Activated T-cell treated with anti-CD3 and anti-CD28 coated beads, Interleukin-2, amount 50 U/mL, for 72 hours (primary cell): ENCODE measurements around the gene SMOC2. TPM values are rescaled to one million over a fixed set of nuclear protein-coding genes. Genes with fewer than 3 reads are reported as not detected.
"Not testable (repeated sequence)": the region's sequence is repeated elsewhere in the genome, so short reads cannot be mapped to it uniquely, and the experiment has no call there.

Experiments used
- ATAC-seq, 2 donors: fragments of 150-1000 bp; cut with Tn5 transposase; replicated peaks in 1 of 2; 2 replicates each; pipeline ENCODE4 v1.10.0; 2021; ENCODE audit warnings: moderate library complexity in 2 of 2, mild to moderate bottlenecking in 1 of 2
- DNase-seq, 2 donors: peaks; one replicate each; pipeline ENCODE4 v3.0.0; 2021 to 2022; ENCODE audit warnings: mixed read lengths in 1 of 2
- H3K27ac Mint-ChIP-seq: one replicate; pipeline ENCODE4 v1.8.0; 2022; ENCODE audit warnings: mild to moderate bottlenecking, moderate library complexity, mixed read lengths
- H3K27me3 Mint-ChIP-seq: one replicate; pipeline ENCODE4 v1.8.0; 2022; ENCODE audit warnings: low read depth, mixed read lengths
- H3K36me3 Mint-ChIP-seq, 2 donors: one replicate each; pipeline ENCODE4 v1.8.0; 2022; ENCODE audit warnings: mixed read lengths in 2 of 2, mild to moderate bottlenecking in 1 of 2; ENCODE audit not compliant: insufficient read depth in 2 of 2
- H3K4me1 Mint-ChIP-seq: one replicate; pipeline ENCODE4 v1.8.0; 2022; ENCODE audit warnings: low read depth, mixed read lengths
- H3K4me3 Mint-ChIP-seq, 2 donors: one replicate each; pipeline ENCODE4 v1.8.0; 2022; ENCODE audit warnings: mild to moderate bottlenecking in 2 of 2, mixed read lengths in 2 of 2, moderate library complexity in 2 of 2
- H3K9me3 Mint-ChIP-seq, 2 donors: one replicate each; pipeline ENCODE4 v1.8.0; 2022; ENCODE audit warnings: mixed read lengths in 2 of 2
- total RNA-seq, 2 donors: library from RNA; stranded (reverse); gene quantifications; one replicate each; pipeline ENCODE4 v1.2.3, GENCODE V29; 2022

Gene SMOC2
- total RNA-seq, 2 donors from 2014 or later = not detected

DNA sequence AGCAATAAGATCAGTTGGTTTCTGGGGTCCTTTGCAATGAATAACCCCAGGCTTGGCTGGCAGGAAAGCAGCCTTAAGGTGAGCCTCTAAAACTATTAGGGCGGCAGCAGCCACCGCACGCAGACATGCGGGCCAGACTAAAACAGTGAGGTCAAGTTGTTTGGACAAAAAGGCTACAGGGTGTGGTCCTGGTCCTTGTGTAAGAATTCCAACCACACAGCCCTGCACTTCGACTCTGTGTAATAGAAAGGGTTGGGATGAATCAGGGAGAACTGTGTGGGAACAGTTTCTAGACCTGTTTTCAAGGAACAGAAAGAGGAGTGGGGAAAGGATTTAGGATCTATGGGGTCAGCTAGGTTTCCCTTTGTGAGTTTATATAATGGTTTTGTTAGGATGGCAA is 237.6 kb downstream of the SMOC2 start:
- no peaks in the 10 kb centered on the region for H3K4me1 Mint-ChIP-seq
- no peaks in the 10 kb centered on the region for H3K9me3 Mint-ChIP-seq
- H3K36me3 Mint-ChIP-seq = no peaks in the 10 kb centered on the region
- H3K27me3 Mint-ChIP-seq = peaks cover 8% of the 10 kb centered on the region
- ATAC-seq (no peak), DNase-seq (no peak)
- H3K27ac Mint-ChIP-seq = no peak overlapping the region
- H3K4me3 Mint-ChIP-seq = no peak overlapping the region

DNA sequence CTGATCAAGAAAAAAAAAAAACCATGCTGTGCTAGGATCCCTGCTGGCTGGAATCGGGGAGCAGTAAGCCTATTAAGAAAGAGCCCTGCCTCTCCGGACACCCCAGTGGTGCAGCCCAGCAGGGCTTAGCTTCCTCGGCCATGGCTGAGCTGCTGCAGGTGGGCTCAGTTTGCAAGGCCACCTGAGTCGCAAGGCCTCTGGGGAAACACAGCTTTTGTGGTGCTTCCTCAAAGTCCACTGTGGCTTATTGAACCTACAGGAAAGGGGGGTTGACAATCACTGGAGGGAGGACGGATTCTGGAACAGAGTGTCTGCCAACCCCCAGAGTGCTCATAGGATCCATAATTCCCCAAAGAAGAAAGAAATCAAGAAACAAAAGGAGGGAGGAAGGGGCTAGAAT is 240.8 kb downstream of the SMOC2 start:
- no peaks in the 10 kb centered on the region for H3K9me3 Mint-ChIP-seq
- H3K4me1 Mint-ChIP-seq = no peaks in the 10 kb centered on the region
- no peaks in the 10 kb centered on the region for H3K27me3 Mint-ChIP-seq
- no peak for ATAC-seq
- H3K4me3 Mint-ChIP-seq = no peak overlapping the region
- no peaks in the 10 kb centered on the region for H3K36me3 Mint-ChIP-seq
- H3K27ac Mint-ChIP-seq = no peak overlapping the region
- DNase-seq = no peak

DNA sequence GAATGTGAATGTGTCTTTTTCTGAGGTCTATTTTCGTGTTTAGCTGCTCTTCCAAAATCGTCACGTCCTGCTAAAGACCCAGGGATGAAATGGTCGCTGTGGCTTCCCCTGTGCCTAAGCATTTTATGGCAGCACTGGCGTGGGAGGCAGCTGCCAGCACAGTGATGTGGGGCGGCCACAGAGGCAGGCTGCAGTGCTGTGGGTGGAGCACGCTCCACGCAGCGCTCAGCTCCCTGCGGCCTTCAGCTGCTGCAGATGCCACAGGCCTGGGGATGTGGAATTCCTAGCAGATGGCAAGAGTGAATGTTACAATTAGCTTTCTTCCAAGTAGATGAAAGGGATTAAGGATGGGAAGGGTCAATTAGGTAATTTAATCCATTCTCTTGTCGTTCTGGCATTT is 242.6 kb downstream of the SMOC2 start:
- no peak overlapping the region for H3K27ac Mint-ChIP-seq
- no peaks in the 10 kb centered on the region for H3K4me1 Mint-ChIP-seq
- ATAC-seq (no peak), DNase-seq (no peak)
- no peaks in the 10 kb centered on the region for H3K36me3 Mint-ChIP-seq
- no peak overlapping the region for H3K4me3 Mint-ChIP-seq
- H3K27me3 Mint-ChIP-seq = peaks cover 6% of the 10 kb centered on the region
- no peaks in the 10 kb centered on the region for H3K9me3 Mint-ChIP-seq

DNA sequence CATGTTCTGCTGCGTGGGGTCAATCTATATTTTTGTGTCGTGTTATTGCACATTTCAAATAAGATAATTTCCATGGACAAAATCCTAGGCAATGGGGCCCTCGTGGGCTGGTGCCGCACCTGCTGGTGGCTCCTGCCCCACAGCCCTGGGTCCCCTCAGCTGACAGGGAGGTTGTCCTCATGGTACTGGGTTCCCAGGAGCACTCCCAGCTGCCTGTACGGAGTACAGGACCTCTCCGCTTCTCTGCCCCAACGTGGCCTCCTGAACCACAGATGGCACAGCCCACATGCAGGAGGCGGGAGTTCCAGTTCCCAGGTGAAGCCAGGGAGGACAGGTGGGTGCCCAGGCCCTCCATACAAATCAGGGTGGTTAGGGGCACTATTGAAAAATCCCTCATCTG is 243.5 kb downstream of the SMOC2 start:
- Mint-ChIP-seq H3K36me3 (no peaks in the 10 kb centered on the region), H3K27me3 (peaks cover 6% of the 10 kb centered on the region), H3K4me1 (no peaks in the 10 kb centered on the region), H3K27ac (no peak overlapping the region), H3K9me3 (no peaks in the 10 kb centered on the region), H3K4me3 (no peak overlapping the region)
- no peak for DNase-seq
- no peak for ATAC-seq

DNA sequence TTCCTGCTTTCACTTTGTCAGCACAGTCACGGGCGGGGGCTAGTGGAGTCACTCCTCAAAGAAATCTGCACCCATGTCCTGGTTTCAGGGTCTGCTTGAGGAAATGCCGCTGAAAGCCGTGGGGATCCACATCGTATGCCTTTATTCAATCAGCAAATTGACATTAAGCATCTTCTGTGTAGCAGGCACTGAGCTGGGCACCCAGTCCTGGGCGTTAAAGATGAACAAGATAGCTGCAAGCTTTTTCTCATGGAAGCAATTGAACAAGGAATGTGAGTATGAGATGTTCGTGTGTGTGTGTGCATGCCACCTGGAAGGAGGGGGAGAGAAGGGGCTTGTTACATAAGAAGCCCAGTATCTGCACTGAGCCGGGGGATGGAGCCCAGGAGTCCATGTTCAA is 243.9 kb downstream of the SMOC2 start:
- Mint-ChIP-seq H3K36me3 (no peaks in the 10 kb centered on the region), H3K27me3 (peaks cover 6% of the 10 kb centered on the region), H3K27ac (no peak overlapping the region), H3K4me1 (no peaks in the 10 kb centered on the region), H3K9me3 (no peaks in the 10 kb centered on the region), H3K4me3 (no peak overlapping the region)
- ATAC-seq (no peak), DNase-seq (no peak)

DNA sequence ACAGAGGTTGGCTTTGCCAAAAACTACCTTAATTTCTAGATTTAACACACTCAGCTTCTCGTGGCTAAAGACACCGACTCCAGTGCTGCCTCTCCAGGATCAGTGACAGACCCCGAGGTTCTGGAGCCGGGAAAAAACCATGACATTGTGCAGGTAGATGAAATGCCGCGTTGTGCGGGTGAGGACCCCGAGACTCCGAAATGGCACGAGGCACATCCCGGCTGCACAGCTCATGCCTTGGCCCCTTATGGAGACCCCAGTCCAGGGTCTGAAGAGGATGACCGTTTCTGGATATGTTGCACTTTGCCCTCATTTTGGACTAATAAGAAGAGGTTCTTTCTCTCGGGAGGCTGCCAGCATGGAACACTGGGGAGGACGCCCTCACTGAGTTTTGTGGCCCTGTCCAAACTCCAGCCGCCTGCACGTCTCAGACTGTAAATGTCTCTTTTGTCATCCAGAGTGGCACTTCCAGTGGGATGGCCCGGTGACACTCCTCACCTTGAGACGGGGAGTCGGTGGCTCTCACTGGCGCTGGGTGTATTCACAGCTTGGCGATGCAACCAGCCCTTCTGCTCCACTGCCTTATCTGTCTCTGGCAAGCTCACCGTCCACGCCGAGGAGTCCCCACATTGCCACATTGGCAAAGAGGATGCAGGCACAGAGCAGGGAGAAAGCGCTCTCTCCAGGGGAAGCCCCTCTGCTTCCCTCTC is 245.2 kb downstream of the SMOC2 start:
- no peaks in the 10 kb centered on the region for H3K9me3 Mint-ChIP-seq
- DNase-seq = no peak
- H3K4me3 Mint-ChIP-seq = no peak overlapping the region
- no peaks in the 10 kb centered on the region for H3K4me1 Mint-ChIP-seq
- ATAC-seq = no peak
- peaks cover 10% of the 10 kb centered on the region for H3K27me3 Mint-ChIP-seq
- no peak overlapping the region for H3K27ac Mint-ChIP-seq
- H3K36me3 Mint-ChIP-seq = no peaks in the 10 kb centered on the region

DNA sequence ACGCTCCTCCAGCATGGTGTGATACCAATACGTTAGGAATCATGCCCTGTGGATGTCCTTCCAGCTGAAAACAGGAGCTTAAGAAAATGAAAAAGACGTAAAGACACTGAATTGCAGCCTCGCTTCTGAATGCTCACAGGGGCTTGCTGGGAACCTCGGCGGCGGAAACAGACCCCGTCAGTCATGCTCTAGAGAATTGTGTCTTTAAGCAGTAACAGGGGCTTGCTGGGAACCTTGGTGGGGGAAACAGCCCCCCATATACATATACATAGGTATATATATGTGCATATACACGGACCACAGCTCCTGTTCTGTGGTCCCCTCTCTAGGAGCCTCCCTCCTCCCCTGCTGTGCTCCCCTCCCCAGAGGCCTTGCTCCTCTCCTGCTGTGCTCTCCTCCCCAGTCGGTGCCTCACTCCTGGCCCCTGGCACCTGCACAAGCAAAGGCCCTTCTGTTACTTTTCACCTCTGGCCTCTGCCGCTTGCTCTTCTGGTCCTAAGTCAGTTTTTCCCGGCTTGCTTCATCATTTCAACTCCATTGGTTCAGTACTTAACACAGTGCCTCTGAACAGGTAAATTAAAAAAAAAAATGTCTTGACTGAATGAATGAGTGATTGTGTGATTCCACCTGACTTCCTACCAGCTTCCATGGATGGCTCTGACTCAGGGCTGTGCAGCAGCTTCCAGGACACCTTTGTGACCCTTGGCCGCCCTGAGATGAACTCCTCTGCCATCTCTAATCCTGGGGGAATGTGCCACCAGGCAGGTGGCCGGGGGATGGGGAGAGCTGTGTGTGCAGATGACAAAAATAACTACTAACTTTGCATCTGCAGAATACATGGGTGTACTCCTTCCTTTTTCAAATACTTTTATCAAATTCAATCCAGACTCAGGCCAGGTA is 246.1 kb downstream of the SMOC2 start:
- no peaks in the 10 kb centered on the region for H3K4me1 Mint-ChIP-seq
- H3K4me3 Mint-ChIP-seq = no peak overlapping the region
- DNase-seq (no peak), ATAC-seq (no peak)
- peaks cover 10% of the 10 kb centered on the region for H3K27me3 Mint-ChIP-seq
- H3K36me3 Mint-ChIP-seq = no peaks in the 10 kb centered on the region
- H3K9me3 Mint-ChIP-seq = no peaks in the 10 kb centered on the region
- no peak overlapping the region for H3K27ac Mint-ChIP-seq

DNA sequence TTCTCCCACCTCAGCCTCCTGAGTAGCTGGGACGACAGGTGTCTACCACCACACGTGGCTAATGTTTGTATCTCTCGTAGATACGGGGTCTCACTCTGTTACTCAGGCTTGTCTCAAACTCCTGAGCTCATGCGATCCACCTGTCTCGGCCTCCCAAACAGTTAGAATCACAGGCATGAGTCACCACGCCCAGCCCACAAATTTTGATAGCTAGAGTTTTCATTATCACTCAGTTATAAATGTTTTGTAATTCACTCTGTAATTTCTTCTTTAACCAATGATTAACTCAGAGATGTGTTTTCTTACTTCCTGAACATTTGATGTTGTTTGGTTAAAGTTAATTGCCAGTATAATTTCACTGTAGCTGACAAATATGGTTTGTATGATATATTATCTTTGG is 249.3 kb downstream of the SMOC2 start:
- Mint-ChIP-seq H3K36me3 (no peaks in the 10 kb centered on the region), H3K4me3 (no peak overlapping the region), H3K4me1 (no peaks in the 10 kb centered on the region), H3K9me3 (no peaks in the 10 kb centered on the region), H3K27ac (no peak overlapping the region), H3K27me3 (peaks cover 10% of the 10 kb centered on the region)
- ATAC-seq (no peak), DNase-seq (no peak)

DNA sequence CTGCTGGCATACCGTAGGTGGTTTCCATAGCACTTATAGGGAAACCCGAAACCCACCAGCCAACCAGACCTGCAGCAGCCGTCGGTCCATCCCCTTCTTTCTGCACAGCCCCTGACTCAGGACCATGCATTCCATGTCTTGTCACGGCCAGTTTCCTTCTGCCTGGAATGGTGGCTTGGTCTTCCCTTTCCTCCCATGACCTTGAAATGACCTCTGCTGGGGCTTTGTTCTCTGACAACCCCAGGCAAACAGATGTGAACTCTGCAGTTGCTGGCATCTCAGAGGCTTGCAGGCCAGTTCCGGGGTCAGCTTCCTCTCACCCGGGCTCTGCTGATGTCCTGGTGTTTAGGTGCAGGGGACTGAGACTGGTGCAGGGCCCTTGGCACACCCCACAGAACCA is 250.8 kb downstream of the SMOC2 start:
- no peak for DNase-seq
- Mint-ChIP-seq H3K36me3 (no peaks in the 10 kb centered on the region), H3K27ac (no peak overlapping the region), H3K4me1 (no peaks in the 10 kb centered on the region), H3K27me3 (peaks cover 10% of the 10 kb centered on the region), H3K9me3 (no peaks in the 10 kb centered on the region), H3K4me3 (no peak overlapping the region)
- ATAC-seq = no peak

DNA sequence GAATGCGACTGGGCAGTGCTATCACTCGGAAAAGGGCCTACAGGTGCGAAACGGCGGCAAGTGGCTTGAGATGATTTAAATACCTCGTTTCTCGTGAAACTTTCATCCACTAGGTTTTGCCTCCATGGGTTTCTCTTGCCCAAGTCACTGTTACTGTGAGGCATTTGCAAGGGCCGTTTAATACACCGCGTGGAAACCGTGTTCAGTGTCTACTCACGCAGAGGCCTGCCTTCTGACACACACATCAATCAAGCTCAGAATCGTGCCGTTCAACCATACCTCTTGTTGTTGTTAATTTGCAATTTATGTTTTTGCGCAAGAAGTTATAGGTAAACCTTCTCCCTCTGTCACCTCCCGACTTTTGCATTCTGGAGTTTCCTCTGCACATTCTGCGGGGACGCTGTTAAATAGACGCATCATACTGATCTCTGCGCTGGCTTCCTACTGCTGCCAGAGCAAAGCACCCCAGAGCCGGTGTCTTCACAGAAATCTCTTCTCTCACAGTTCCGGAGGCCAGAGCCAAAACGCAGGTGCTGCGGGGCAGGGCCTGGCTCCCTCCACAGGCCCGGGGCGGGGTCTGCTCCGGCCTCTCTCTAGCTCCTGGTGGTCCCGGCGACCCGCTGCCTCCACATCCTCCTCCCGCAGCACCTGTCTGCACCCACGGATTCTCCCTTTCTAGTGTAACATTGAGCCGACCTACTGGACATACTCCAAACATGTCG is 251.4 kb downstream of the SMOC2 start:
- DNase-seq = no peak
- H3K36me3 Mint-ChIP-seq = no peaks in the 10 kb centered on the region
- H3K9me3 Mint-ChIP-seq = no peaks in the 10 kb centered on the region
- no peaks in the 10 kb centered on the region for H3K4me1 Mint-ChIP-seq
- H3K27ac Mint-ChIP-seq = no peak overlapping the region
- H3K27me3 Mint-ChIP-seq = peaks cover 7% of the 10 kb centered on the region
- H3K4me3 Mint-ChIP-seq = no peak overlapping the region
- no peak for ATAC-seq

DNA sequence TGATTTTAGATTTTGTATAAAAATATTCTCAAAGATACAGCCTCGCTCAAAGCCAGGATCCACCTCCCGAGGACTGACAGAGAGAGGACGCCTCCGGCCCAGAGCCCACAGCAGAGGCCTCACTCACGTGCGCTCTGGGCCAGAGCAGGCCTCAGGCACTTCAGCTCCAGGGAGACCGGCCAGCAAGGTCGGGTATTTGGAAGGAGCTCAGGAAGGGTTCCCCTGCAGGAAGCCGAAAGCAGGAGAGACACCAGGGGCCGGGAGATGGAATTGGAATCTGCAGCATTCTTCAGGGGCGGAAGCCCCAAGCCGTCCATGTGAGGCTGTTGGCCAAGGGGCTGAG is 251.9 kb downstream of the SMOC2 start:
- not testable (repeated sequence) for H3K27me3 Mint-ChIP-seq, H3K4me3 Mint-ChIP-seq, ATAC-seq, H3K36me3 Mint-ChIP-seq, H3K9me3 Mint-ChIP-seq, H3K27ac Mint-ChIP-seq, DNase-seq, H3K4me1 Mint-ChIP-seq

DNA sequence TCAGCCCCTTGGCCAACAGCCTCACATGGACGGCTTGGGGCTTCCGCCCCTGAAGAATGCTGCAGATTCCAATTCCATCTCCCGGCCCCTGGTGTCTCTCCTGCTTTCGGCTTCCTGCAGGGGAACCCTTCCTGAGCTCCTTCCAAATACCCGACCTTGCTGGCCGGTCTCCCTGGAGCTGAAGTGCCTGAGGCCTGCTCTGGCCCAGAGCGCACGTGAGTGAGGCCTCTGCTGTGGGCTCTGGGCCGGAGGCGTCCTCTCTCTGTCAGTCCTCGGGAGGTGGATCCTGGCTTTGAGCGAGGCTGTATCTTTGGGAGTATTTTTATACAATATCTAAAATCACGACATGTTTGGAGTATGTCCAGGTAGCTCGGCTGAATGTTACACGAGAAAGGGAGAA is 253.8 kb downstream of the SMOC2 start:
- not testable (repeated sequence) for H3K4me3 Mint-ChIP-seq

DNA sequence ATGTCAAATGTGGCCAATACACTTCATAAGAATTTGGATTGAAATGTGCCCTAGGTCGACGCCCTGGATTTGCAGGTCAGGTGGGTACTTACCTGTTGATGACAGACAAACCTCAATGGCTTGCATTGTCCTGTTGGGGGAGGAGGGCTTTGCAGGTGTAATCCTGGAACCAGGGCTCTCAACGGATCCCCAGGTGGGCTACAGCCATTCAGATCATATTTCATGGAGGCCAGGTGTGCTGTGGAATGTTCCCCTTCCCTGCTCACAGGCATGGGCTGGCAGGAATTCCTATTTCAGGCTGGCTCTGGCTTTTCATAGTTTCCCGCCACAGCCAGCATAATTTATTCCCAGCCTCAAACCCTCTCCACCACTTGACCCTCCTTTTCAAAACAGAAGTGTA is 254.7 kb downstream of the SMOC2 start:
- Mint-ChIP-seq H3K27ac (no peak overlapping the region), H3K27me3 (no peaks in the 10 kb centered on the region), H3K4me1 (no peaks in the 10 kb centered on the region), H3K4me3 (no peak overlapping the region), H3K36me3 (no peaks in the 10 kb centered on the region), H3K9me3 (no peaks in the 10 kb centered on the region)
- DNase-seq = no peak
- no peak for ATAC-seq

More for the DNA sequence above, 253.8 kb downstream of the SMOC2 start:
- H3K36me3 Mint-ChIP-seq, ATAC-seq, H3K27me3 Mint-ChIP-seq, H3K9me3 Mint-ChIP-seq, H3K27ac Mint-ChIP-seq, H3K4me1 Mint-ChIP-seq, DNase-seq: not testable (repeated sequence)
